Hypothalamus (tissue), 51 donors: ENCODE data around the gene PDZD4.
"Not testable (repeated sequence)": the region's sequence is repeated elsewhere in the genome, so short reads cannot be mapped to it uniquely, and the experiment has no call there.

Source experiments
- DNase-seq, 51 donors: peaks; one replicate each; lab custom pipeline; 2025; lab: John Stamatoyannopoulos, UW

PDZD4 gene

GRCh38 chrX:153845195-153845594, 14.9 kb upstream of the PDZD4 start:
- DNase-seq: no peak

- DNase-seq: no peak
Observed at GRCh38 chrX:153844509-153845082, 14.3 kb upstream of the PDZD4 start.

- DNase-seq: no peak
Observed at GRCh38 chrX:153836921-153837320, 6.6 kb upstream of the PDZD4 start.

- DNase-seq: no peak
Observed at GRCh38 chrX:153832728-153833127, 2.4 kb upstream of the PDZD4 start.

DNA sequence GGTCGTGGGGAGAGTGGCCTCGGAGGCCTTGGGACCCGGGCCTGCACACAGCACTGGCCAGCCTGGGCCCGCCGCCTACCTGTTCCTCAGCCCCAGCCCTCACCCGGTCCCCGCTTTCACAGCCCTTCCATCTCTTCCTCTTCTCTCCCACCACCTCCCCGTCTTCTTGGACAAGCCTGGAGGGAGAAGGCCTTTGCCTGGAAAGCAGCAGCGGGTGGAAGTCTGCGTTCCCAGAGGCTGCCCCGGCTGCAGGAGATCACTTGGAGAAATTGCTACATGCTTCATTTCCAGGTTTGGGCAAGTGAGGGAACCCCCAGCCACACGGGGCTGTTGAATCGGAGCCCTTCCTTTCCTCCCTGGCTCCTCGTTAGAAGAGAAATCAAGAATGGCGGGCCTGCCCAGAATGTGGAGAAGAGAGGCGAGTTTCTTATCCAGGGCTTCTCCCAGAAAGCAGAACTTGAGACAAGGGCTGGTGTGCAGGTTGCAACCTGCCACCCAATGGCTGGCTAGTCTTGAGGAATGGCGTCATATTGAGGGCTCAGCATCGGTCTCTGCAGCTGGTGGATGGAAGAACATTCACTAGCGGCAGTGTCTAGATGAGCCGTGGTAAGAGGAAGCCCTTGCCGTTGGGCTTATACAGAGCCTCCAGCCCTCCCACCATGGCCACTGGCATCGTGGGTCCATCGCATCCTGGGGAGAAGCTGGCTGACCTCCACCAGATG, 1.2 kb upstream of the PDZD4 start:
- DNase-seq: no peak

DNA sequence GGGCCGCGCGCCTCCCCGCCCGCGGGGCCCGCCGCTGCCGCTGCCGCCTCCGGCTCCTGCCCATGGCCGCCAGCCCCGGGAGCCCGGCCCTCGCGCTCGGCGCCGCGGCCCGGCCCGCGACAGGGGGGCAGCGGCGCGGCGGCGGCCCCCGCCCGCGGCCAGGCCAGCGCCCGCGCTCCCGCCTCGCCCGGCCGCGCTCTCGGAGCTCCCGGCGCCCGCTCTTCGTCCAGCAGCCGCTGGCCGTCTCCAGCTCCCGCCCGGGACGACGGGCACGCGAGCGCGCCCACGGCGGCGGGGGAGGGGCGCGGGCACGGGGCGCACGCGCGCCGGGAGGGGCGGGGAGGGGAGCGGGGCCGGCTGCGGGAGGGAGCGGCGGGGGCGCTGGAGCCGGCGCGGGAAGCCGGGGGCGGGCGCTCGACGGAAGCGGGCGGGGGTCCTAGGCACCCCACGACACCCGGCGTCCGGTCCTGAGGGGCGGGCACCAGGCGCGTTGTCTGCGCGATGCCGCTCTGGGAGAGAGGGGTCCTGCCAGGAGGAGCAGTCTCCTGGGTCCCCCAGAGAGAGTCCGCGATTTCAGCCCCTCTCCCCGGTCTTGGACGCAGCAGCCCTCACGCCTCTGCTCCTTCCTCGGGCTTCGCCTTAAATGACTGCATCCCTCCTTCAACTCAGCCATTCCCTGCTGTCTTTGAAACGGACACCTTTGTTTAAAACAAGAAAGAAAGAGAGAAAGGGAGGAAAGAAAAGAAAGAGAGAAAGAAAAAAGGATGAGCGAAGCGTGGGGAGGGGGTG, 490 bp upstream of the PDZD4 start:
- peak in 6 of 51 donors; percentile 2 to 36 (median 16) for DNase-seq

GRCh38 chrX:153829549-153829798, 870 bp downstream of the PDZD4 start:
- DNase-seq: no peak

DNA sequence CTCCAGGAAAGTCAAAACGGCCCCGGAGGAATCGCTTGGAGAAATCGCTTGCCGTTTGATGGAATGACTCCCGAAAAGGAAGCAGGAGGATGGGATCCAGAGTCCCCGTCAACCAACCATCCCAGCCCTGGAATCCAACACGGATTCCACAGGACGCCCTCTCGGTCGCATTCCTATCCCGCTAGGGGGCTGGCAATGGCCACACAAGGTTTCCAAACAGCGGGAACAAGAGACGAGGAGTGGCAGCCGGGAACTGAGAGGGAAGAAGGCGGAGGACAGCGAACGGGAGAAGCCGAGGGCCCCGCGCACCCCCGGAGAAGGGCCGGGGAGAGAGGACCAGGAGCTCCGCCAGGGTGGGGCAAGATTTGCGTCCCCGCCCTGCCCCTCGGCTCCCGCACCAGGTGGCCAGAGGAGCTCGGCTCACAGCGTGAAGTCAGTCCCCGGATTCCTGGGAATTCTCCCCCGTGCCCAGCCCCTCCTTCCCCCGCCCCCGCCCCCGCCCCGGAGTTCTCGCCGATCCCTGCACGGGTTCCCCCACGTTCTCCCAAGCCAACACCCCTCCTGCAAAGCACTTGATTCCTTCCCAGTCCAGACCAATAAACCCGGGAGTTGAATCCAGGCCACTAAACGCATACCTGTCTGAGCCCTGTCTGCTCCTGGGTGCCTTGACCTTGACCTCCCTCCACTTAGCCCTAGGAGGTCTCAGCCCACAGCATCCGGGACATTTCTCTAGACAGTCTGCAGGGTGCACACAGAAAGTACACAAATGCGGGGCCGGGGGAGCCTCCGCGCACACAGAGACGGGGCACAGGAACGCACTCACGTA, 1.4 kb downstream of the PDZD4 start:
- DNase-seq: peak in 2 of 51 donors; percentile 4 to 18

- no peak for DNase-seq
Observed at GRCh38 chrX:153828308-153828707, 2.0 kb downstream of the PDZD4 start.

GRCh38 chrX:153827903-153828302, 2.4 kb downstream of the PDZD4 start:
- no peak for DNase-seq

GRCh38 chrX:153827016-153827415, 3.3 kb downstream of the PDZD4 start:
- no peak for DNase-seq

DNA sequence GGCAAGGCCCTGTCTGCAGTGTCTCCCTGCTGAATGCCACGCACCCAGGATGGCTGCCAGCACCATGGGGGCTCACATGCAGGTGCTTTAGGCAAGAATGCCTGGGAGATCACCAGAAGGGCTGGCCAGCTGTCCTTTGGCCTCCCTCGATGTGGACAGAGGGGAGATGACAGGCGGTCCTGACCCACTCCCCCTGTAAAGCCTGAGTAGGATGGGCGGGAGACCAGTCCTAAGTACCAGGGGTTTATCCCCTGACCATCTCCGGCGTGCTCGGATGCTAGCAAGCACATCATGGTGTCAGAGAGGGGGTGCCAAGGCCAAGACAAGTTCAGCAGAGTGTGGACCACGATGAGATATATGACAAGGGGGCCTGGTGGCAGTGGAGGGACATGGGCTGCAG, 5.3 kb downstream of the PDZD4 start:
- no peak for DNase-seq

GRCh38 chrX:153824348-153824747, 6.0 kb downstream of the PDZD4 start:
- no peak for DNase-seq

GRCh38 chrX:153821066-153821465, 9.3 kb downstream of the PDZD4 start:
- no peak for DNase-seq

GRCh38 chrX:153820601-153821000, 9.7 kb downstream of the PDZD4 start:
- DNase-seq: no peak

DNA sequence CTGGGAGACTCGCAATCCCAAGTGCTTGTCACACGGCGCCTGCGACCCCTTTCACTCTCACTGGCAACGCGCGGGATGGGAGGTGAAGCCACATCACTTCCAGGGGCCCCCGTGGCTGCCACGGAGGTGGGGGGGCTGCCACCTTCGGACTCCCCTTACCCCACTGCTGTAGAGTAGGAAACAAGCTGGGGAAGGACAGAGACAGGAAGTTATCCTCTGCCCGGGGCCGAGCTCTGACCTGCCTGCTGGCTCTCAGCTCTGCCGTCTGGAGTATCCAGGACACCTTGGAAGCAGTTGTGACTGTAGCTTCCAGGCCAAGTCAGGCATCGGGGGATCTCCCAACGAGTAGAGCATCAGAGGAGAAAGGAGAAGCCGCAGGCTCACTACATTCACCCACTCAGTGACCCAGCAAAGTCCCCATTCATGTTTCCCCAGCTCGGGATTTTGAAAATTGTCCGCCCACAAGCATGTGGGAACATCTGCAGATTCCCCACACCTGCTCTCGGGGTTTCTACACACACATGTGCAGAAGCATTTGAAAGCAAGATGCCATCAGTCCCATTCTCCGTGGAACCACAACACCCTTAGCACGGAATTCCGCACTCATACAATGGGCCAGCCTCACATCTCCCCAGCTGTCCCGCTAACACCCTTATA, 10.8 kb downstream of the PDZD4 start:
- no peak for DNase-seq

DNA sequence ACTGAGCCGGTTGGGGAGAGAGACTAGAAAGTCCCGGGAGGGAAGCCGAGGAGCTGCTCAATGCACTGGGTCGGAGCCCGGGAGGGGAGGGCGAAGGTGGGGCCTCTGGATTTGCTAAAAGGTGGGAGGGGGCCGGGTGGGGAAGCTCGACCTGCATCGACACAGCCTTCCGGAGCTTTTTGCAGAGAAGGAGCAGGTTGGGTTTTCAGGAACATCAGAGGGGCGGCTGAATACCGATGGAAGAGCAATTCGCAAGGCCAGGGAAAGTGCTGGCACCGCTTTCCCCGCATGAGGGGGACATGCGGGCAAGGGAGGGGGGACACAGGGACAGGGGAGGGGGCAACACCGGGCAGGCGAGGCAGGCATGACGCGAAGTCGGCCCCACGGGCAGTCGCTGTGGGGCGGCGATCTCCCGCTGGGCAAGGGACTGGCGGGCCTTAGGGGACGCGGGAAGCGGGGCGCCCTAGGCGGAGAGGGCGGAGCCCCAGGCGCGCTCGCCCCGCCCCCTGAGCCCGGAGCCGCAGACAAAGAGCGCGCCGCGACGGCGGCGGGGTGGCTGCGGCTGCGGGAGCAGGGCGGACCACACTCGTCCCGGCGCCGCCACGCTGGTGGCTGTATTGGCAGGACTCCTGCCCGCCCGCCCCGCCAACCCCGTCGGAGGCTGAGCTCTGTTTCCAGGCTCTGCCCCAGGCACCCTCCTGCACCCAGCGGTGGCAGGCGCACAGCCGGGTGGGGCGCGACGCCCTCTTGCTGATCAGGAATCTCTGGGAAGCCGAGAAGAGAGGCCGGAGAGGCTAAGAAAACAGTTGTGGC, 11.6 kb downstream of the PDZD4 start:
- peak in 6 of 51 donors; percentile 8 to 46 (median 42) for DNase-seq

DNA sequence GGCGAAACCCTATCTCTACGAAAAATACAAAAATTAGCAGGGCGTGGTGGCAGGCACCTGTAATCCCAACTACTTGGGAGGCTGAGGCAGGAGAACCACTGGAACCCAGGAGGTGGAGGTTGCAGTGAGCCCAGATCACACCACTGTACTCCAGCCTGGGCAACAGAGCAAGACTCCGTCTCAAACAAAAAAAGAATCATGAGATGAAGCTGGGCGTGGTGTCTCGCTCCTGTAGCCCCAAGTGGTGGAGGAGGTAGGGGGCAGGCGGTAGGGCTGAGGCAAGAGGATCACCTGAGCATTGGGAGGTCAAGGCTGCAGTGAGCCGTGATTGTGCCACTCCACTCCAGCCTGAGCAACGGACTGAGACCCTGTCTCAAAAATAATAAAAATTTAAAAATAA, 12.3 kb downstream of the PDZD4 start:
- DNase-seq: not testable (repeated sequence)

GRCh38 chrX:153816831-153817690, 13.3 kb downstream of the PDZD4 start:
- no peak for DNase-seq
